Fibroblast of lung (primary cell): Measurements from ENCODE around the gene GOT1. TPM values are rescaled to one million over a fixed set of nuclear protein-coding genes. Genes with fewer than 3 reads are reported as not detected.

Experiments
- DNase-seq, 2 donors: peaks; one replicate each; pipeline versions ENCODE4 v3.0.0 to v3.0.0-alpha.2; 2010; ENCODE audit warnings: low read depth in 2 of 2
- H2AFZ ChIP-seq: 2 replicates; pipeline ENCODE4 v1.5.1; 2012; ENCODE audit warnings: low read length, control low read depth, inconsistent platforms
- H3K27ac ChIP-seq: 2 replicates; pipeline ENCODE4 v1.5.1; 2011; ENCODE audit warnings: low read length, control low read depth; ENCODE audit not compliant: insufficient read depth
- H3K27me3 ChIP-seq: 2 replicates; pipeline ENCODE4 v1.5.1; 2011; ENCODE audit warnings: mild to moderate bottlenecking, low read length; ENCODE audit not compliant: control insufficient read depth, insufficient read depth
- H3K36me3 ChIP-seq: 2 replicates; pipeline ENCODE4 v1.5.1; 2011; ENCODE audit warnings: low read length; ENCODE audit not compliant: control insufficient read depth, insufficient read depth
- H3K4me1 ChIP-seq: 2 replicates; pipeline ENCODE4 v1.5.1; 2011; ENCODE audit warnings: low read length; ENCODE audit not compliant: control insufficient read depth, insufficient read depth; ENCODE audit errors: extremely low read depth
- H3K4me2 ChIP-seq: 2 replicates; pipeline ENCODE4 v1.5.1; 2011; ENCODE audit warnings: low read length, control low read depth; ENCODE audit not compliant: insufficient read depth; ENCODE audit errors: extremely low read depth
- H3K4me3 ChIP-seq, 4 experiments: fragments of 200-600 bp in 1 of 4; sonication (generic) in 1 of 4; replicated peaks in 1 of 4; 2 replicates each; pipeline ENCODE4 v1.5.1; 2011 to 2016; ENCODE audit warnings: low read length in 4 of 4, low read depth in 3 of 4, mild to moderate bottlenecking in 3 of 4, control low read depth in 2 of 4, inconsistent platforms in 1 of 4, mixed read lengths in 1 of 4; ENCODE audit not compliant: insufficient read depth in 1 of 4; ENCODE audit errors: control extremely low read depth in 1 of 4
- H3K79me2 ChIP-seq: 2 replicates; pipeline ENCODE4 v1.5.1; 2012; ENCODE audit warnings: mild to moderate bottlenecking, low read length, inconsistent platforms; ENCODE audit not compliant: control insufficient read depth, insufficient read depth
- H3K9ac ChIP-seq: 2 replicates; pipeline ENCODE4 v1.5.1; 2011; ENCODE audit warnings: mild to moderate bottlenecking, low read length, control low read depth; ENCODE audit not compliant: insufficient read depth
- H3K9me3 ChIP-seq: 2 replicates; pipeline ENCODE4 v1.5.1; 2012; ENCODE audit warnings: low read depth, low read length; ENCODE audit not compliant: control insufficient read depth, insufficient read depth
- H4K20me1 ChIP-seq: 2 replicates; pipeline ENCODE4 v1.5.1; 2011; ENCODE audit warnings: low read length; ENCODE audit not compliant: control insufficient read depth, insufficient read depth; ENCODE audit errors: extremely low read depth
- EZH2 ChIP-seq: IDR thresholded peaks from 2 replicates; pipeline ENCODE4 v1.5.1; 2012; ENCODE audit warnings: low read length, control low read depth, mild to moderate bottlenecking; ENCODE audit errors: missing control alignments
- polyA plus RNA-seq, 2 donors: library from polyadenylated mRNA; depleted of rRNA in 1 of 2; stranded (reverse) in 1 of 2; unstranded in 1 of 2; fragments of >200 nt; gene quantifications; 2 replicates each; pipeline ENCODE4 v1.2.1, GENCODE V29; 2011 to 2012; ENCODE audit warnings: missing spikeins in 1 of 2
- total RNA-seq: library from RNA; depleted of rRNA; stranded (reverse); fragments of >200 nt; gene quantifications from 2 replicates; pipeline ENCODE4 v1.2.1, GENCODE V29; 2014
- TF ChIP-seq, protein P1 (sequence below), 2 donors: IDR thresholded peaks in 1 of 2; conservative IDR thresholded peaks in 1 of 2; 1 replicate in 1 of 2; 2 replicates in 1 of 2; pipeline ENCODE4 v1.5.1; 2011 to 2012; ENCODE audit warnings: low read length in 2 of 2, control low read depth in 1 of 2, inconsistent platforms in 1 of 2, low read depth in 1 of 2, mild to moderate bottlenecking in 1 of 2

The GOT1 gene
- total and polyA plus RNA-seq, 2 donors (not counting 1 experiment from before 2014, with no cell fraction given), result 20.8 to 52.2 TPM

DNA sequence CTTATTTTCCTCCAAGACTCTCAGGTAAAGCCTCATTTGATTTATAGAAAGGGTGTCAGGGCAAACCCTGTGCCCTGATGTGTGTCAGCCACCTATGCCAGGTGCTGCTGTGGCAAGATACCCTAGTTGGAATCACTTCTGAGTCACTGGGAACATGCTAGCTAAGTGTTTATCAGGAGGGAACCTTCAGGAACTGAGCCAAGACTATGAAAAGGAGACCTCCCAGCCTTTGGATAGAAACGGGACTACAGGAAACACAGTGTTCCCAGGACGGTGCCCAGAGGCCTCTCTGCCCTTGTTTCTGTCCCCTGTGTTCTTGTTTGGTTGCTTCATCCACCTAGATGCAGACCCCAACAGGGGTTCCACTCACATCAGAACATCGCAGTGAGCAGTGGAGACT lies 72.7 kb downstream of the GOT1 start:
- Histone ChIP-seq H3K79me2 (no peaks in the 10 kb centered on the region), H3K4me1 (no peaks in the 10 kb centered on the region), H3K9me3 (no peaks in the 10 kb centered on the region), H3K27ac (no peak overlapping the region), H2AFZ (no peak overlapping the region), H3K9ac (no peak overlapping the region), H3K4me3 (no peak overlapping the region), H3K4me2 (no peak overlapping the region), H3K36me3 (no peaks in the 10 kb centered on the region), H4K20me1 (no peaks in the 10 kb centered on the region), H3K27me3 (no peaks in the 10 kb centered on the region)
- DNase-seq, result no peak
- TF ChIP-seq, protein P1, sequence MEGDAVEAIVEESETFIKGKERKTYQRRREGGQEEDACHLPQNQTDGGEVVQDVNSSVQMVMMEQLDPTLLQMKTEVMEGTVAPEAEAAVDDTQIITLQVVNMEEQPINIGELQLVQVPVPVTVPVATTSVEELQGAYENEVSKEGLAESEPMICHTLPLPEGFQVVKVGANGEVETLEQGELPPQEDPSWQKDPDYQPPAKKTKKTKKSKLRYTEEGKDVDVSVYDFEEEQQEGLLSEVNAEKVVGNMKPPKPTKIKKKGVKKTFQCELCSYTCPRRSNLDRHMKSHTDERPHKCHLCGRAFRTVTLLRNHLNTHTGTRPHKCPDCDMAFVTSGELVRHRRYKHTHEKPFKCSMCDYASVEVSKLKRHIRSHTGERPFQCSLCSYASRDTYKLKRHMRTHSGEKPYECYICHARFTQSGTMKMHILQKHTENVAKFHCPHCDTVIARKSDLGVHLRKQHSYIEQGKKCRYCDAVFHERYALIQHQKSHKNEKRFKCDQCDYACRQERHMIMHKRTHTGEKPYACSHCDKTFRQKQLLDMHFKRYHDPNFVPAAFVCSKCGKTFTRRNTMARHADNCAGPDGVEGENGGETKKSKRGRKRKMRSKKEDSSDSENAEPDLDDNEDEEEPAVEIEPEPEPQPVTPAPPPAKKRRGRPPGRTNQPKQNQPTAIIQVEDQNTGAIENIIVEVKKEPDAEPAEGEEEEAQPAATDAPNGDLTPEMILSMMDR (conservative IDR thresholded peaks at IDR 0.05 in 1 of 2, IDR thresholded peaks at IDR 0.05 in 1 of 2; ENCODE audit: low read depth in 1 of 2, low read length in 2 of 2), result no peak
- TF ChIP-seq EZH2, result no peak

- Histone ChIP-seq H3K79me2 (no peaks in the 10 kb centered on the region), H3K9ac (no peak overlapping the region), H3K4me1 (no peaks in the 10 kb centered on the region), H3K9me3 (no peaks in the 10 kb centered on the region), H2AFZ (no peak overlapping the region), H3K27me3 (no peaks in the 10 kb centered on the region), H3K36me3 (no peaks in the 10 kb centered on the region), H3K27ac (no peak overlapping the region), H3K4me2 (no peak overlapping the region), H3K4me3 (no peak overlapping the region), H4K20me1 (no peaks in the 10 kb centered on the region)
- no peak for TF ChIP-seq EZH2
- TF ChIP-seq, protein P1 (conservative IDR thresholded peaks at IDR 0.05 in 1 of 2, IDR thresholded peaks at IDR 0.05 in 1 of 2; ENCODE audit: low read depth in 1 of 2, low read length in 2 of 2), result no peak
- DNase-seq, result no peak
Measured at GRCh38 chr10:99353182-99353581, 77.2 kb downstream of the GOT1 start.

DNA sequence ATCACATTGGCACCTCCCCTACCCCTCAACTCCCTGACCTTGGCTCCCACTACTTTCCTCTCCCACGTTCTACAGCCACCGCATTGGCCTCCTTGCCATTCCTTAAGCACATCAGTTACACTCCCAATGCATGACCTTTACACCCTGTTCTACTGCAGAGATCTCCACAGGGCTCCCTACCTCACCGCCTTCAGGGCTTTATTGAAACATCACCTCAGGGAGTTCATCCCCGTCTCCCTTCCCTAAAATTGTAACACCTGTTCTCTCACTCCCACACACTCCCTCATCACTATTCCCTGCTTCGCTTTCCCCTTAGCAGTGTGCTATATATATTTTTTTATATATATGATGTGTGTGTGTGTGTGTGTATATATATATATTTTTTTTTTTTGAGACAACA lies 82.8 kb downstream of the GOT1 start:
- no peak for DNase-seq
- no peak overlapping the region for H3K9ac ChIP-seq

More for the DNA sequence above, 82.8 kb downstream of the GOT1 start:
- H3K4me3 ChIP-seq, result no peak overlapping the region
- no peak overlapping the region for H2AFZ ChIP-seq
- no peaks in the 10 kb centered on the region for H3K79me2 ChIP-seq
- no peaks in the 10 kb centered on the region for H4K20me1 ChIP-seq
- no peak overlapping the region for H3K4me2 ChIP-seq
- no peak overlapping the region for H3K27ac ChIP-seq
- peaks cover 4% of the 10 kb centered on the region for H3K4me1 ChIP-seq
- H3K27me3 ChIP-seq, result no peaks in the 10 kb centered on the region
- TF ChIP-seq, protein P1 (conservative IDR thresholded peaks at IDR 0.05 in 1 of 2, IDR thresholded peaks at IDR 0.05 in 1 of 2; ENCODE audit: low read depth in 1 of 2, low read length in 2 of 2), result no peak
- no peak for TF ChIP-seq EZH2
- no peaks in the 10 kb centered on the region for H3K9me3 ChIP-seq
- H3K36me3 ChIP-seq, result no peaks in the 10 kb centered on the region

Other genes starting within 250 kb of the GOT1 start
- 0.17 and 0.51 TPM in 2 replicates for gene HPSE2, start 194.8 kb downstream of the GOT1 start, total RNA-seq
- gene HPSE2, start 194.8 kb downstream of the GOT1 start, polyA plus RNA-seq, result 0.02 and 0.51 TPM in 2 replicates
- gene CNNM1, start 101.3 kb downstream of the GOT1 start, total RNA-seq, result 0.51 and 0.66 TPM in 2 replicates
- 0.20 and 1.0 TPM in 2 replicates for gene CNNM1, start 101.3 kb downstream of the GOT1 start, polyA plus RNA-seq
- not detected in 2 replicates for gene NKX2-3, start 102.3 kb upstream of the GOT1 start, total RNA-seq
- not detected in 2 replicates for gene NKX2-3, start 102.3 kb upstream of the GOT1 start, polyA plus RNA-seq
- 22.6 and 30.7 TPM in 2 replicates for gene SLC25A28, start 189.8 kb upstream of the GOT1 start, total RNA-seq
- 19.8 and 22.4 TPM in 2 replicates for gene SLC25A28, start 189.8 kb upstream of the GOT1 start, polyA plus RNA-seq
- gene ENTPD7, start 228.9 kb upstream of the GOT1 start, total RNA-seq, result 13.6 and 28.9 TPM in 2 replicates
- 12.1 and 17.3 TPM in 2 replicates for gene ENTPD7, start 228.9 kb upstream of the GOT1 start, polyA plus RNA-seq